Measurements from ENCODE around the gene SLC25A6. TPM values are rescaled to one million over a fixed set of nuclear protein-coding genes. Genes with fewer than 3 reads are reported as not detected.
"Not testable (repeated sequence)": the region's sequence is repeated elsewhere in the genome, so short reads cannot be mapped to it uniquely, and the experiment has no call there.

Gene SLC25A6
- total RNA-seq, 4 donors from 2014 or later, result 217 to 417 (median 248) TPM

DNA sequence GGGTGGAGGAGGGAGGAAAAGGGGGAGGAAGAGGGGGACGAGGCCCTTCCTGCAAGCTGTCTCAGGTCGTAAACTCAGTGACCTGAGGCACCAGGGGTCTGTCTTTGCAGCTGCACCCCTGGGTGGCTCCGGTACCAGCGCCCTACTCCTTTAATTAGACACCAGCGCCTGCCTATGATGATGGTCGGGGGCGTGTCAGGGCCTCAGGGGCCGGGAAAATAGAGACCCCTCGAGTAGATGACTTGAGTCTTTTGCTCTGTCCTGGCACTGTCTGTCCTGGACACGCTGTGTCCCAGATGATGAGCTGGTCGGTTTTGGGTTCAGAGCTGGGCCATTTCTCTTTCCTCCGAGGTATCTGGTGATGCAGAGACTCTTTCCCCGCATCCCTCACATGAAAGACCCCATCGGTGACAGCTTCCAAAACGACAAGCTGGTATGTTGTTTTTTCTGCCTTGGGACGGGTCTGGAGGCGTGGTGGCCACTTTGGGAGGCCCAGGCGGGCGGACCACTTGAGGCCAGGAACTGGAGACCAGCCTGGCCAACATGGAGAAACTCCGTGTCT, 11.2 kb downstream of the SLC25A6 start:
- H3K4me3 ChIP-seq, result no peak overlapping the region
- H3K36me3 ChIP-seq, result peaks cover 13 to 42% (median 16%) of the 10 kb centered on the region in 3 donors
- H3K27me3 ChIP-seq, result no peaks in the 10 kb centered on the region
- no peak overlapping the region for H3K27ac ChIP-seq
- intact Hi-C loops (cut with DNase I), result no loop called here
- H3K4me1 ChIP-seq, result no peaks in the 10 kb centered on the region
- TF ChIP-seq POLR2A (IDR thresholded peaks at IDR 0.05), result no peak
- TF ChIP-seq, protein P1, sequence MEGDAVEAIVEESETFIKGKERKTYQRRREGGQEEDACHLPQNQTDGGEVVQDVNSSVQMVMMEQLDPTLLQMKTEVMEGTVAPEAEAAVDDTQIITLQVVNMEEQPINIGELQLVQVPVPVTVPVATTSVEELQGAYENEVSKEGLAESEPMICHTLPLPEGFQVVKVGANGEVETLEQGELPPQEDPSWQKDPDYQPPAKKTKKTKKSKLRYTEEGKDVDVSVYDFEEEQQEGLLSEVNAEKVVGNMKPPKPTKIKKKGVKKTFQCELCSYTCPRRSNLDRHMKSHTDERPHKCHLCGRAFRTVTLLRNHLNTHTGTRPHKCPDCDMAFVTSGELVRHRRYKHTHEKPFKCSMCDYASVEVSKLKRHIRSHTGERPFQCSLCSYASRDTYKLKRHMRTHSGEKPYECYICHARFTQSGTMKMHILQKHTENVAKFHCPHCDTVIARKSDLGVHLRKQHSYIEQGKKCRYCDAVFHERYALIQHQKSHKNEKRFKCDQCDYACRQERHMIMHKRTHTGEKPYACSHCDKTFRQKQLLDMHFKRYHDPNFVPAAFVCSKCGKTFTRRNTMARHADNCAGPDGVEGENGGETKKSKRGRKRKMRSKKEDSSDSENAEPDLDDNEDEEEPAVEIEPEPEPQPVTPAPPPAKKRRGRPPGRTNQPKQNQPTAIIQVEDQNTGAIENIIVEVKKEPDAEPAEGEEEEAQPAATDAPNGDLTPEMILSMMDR (IDR thresholded peaks at IDR 0.05), result no peak
- no peaks in the 10 kb centered on the region for H3K9me3 ChIP-seq
- no peak for DNase-seq
- WGBS, 2 donors, result 44 to 67% methylated on average over 14 to 16 of the region's 20 CpGs

DNA sequence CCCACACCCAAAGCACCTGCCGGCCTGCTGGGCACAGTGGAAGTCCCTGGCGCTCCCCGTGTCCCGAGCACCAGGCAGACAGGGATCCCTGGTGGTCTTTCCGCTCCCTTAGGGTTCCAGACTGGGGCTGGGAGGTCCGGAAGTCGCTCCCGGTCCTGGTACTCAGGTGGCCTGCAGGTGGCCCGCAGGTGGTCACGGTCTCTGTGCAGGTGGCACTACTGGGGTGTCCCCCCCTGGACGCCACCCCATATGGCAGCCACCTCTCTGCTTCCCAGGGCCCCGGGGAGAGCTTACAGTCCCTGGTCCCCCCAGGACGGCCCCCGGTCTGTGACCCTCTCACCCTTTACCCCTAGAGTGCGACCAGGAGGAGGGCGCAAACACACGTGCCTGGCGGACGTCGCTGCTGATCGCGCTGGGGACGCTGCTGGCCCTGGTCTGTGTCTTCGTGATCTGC, 13.6 kb downstream of the SLC25A6 start:
- Histone ChIP-seq H3K27me3 (no peaks in the 10 kb centered on the region), H3K4me1 (no peaks in the 10 kb centered on the region), H3K4me3 (no peak overlapping the region), H3K9me3 (no peaks in the 10 kb centered on the region), H3K27ac (no peak overlapping the region), H3K36me3 (peaks cover 0 to 18% (median 0%) of the 10 kb centered on the region in 3 donors)
- TF ChIP-seq POLR2A (IDR thresholded peaks at IDR 0.05), result no peak
- TF ChIP-seq, protein P1 (IDR thresholded peaks at IDR 0.05), result no peak
- WGBS, 2 donors, result 86 to 89% methylated on average over 11 to 17 of the region's 24 CpGs
- intact Hi-C loops (cut with DNase I), result no loop called here
- no peak for DNase-seq

DNA sequence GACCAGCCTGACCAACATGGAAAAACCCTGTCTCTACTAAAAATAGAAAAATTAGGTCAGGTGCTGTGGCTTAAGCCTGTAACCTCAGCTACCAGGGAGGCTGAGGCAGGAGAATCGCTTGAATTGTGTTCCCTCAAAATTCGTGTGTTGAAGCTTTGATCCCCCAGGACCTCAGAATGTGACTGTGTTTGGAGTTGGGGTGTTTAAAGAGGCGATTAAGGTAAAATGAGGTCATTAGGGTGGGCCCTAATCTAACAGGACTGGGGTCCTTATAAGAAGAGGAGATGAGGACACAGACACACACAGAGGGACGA, 23.6 kb downstream of the SLC25A6 start:
- no peak overlapping the region for H3K4me3 ChIP-seq
- no peak for TF ChIP-seq POLR2A (IDR thresholded peaks at IDR 0.05)
- TF ChIP-seq, protein P1 (IDR thresholded peaks at IDR 0.05), result no peak
- no peaks in the 10 kb centered on the region for H3K9me3 ChIP-seq
- intact Hi-C loops (cut with DNase I), result no loop called here
- no peak for DNase-seq
- no peak overlapping the region for H3K27ac ChIP-seq
- no peaks in the 10 kb centered on the region for H3K4me1 ChIP-seq
- WGBS, 2 donors, result 78 to 95% methylated on average over 3 to 4 of the region's 4 CpGs
- peaks cover 0 to 25% (median 0%) of the 10 kb centered on the region in 3 donors for H3K36me3 ChIP-seq
- no peaks in the 10 kb centered on the region for H3K27me3 ChIP-seq

DNA sequence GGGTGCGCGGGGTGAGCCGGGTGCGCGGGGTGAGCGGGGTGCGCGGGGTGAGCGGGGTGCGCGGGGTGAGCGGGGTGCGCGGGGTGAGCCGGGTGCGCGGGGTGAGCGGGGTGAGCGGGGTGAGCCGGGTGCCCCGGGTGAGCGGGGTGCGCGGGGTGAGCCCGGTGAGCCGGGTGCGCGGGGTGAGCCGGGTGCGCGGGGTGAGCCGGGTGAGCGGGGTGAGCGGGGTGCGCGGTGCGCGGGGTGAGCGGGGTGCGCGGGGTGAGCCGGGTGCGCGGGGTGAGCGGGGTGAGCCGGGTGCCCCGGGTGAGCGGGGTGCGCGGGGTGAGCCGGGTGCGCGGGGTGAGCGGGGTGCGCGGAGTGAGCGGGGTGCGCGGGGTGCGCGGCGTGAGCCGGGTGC, 25.6 kb downstream of the SLC25A6 start:
- DNase-seq; intact Hi-C loops (cut with DNase I); H3K4me3 ChIP-seq; H3K27me3 ChIP-seq; H3K27ac ChIP-seq; H3K9me3 ChIP-seq; H3K4me1 ChIP-seq: not testable (repeated sequence)
- WGBS, 2 donors, result no CpG with 5 or more reads among the region's 63 CpGs
- peaks cover 0 to 26% (median 0%) of the 10 kb centered on the region in 3 donors for H3K36me3 ChIP-seq

DNA sequence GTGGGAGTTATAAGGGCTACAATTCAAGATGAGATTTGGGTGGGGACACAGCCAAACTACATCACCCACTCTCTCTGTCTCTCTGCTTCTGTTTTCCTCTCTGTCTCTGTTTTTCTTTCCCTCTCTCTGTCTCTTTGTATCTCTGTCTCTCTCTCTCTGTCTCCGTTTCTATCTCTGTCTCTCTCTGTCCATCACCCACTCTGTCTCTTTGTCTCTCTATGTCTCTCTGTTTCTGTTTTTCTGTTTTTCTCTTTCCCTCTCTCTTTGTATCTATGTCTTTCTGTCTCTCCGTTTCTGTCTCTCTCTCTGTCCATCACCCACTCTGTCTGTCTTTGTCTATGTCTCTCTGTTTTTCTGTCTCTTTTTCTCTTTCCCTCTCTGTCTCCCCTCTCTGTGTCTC, 30.0 kb downstream of the SLC25A6 start:
- 88 to 93% methylated on average over 2 of the region's 2 CpGs for WGBS, 2 donors
- TF ChIP-seq POLR2A (IDR thresholded peaks at IDR 0.05), result no peak
- TF ChIP-seq, protein P1 (IDR thresholded peaks at IDR 0.05), result no peak
- peaks cover 0 to 38% (median 0%) of the 10 kb centered on the region in 3 donors for H3K36me3 ChIP-seq
- H3K9me3 ChIP-seq, result peaks cover 0 to 10% (median 0%) of the 10 kb centered on the region in 3 donors
- DNase-seq, result no peak
- H3K4me3 ChIP-seq, result no peak overlapping the region
- no peaks in the 10 kb centered on the region for H3K4me1 ChIP-seq
- intact Hi-C loops (cut with DNase I), result no loop called here
- H3K27me3 ChIP-seq, result no peaks in the 10 kb centered on the region
- no peak overlapping the region for H3K27ac ChIP-seq

DNA sequence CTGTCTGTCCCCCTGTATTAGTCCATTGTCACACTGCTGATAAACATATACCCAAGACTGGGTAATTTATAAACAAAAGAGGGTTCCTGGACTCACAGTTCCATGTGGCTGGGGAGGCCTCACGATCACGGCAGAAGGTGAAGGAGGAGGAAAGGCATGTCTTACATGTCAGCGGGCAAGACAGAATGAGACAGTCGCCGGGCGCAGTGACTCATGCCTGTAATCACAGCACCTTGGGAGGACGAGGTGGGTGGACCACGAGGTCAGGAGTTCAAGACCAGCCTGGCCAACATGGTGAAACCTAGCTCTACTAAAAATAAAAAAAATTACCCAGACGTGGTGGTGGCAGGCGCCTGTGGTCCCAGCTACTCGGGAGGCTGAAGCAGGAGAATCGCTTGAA, 30.6 kb downstream of the SLC25A6 start:
- intact Hi-C loops (cut with DNase I), result no loop called here
- no peak for DNase-seq
- Histone ChIP-seq H3K27ac (no peak overlapping the region), H3K4me1 (no peaks in the 10 kb centered on the region), H3K9me3 (peaks cover 0 to 10% (median 0%) of the 10 kb centered on the region in 3 donors), H3K27me3 (no peaks in the 10 kb centered on the region), H3K4me3 (no peak overlapping the region), H3K36me3 (peaks cover 0 to 38% (median 0%) of the 10 kb centered on the region in 3 donors)
- TF ChIP-seq, protein P1 (IDR thresholded peaks at IDR 0.05), result no peak
- TF ChIP-seq POLR2A (IDR thresholded peaks at IDR 0.05), result no peak
- WGBS, 2 donors, result 70 to 72% methylated on average over 10 to 12 of the region's 12 CpGs

Data from esophagus squamous epithelium (tissue), 5 donors.